K562 (cell line): ENCODE results near the gene PLIN5. TPM values are rescaled to one million over a fixed set of nuclear protein-coding genes. Genes with fewer than 3 reads are reported as not detected.

Experiments
- CBX1 ChIP-seq: sonication (generic); IDR thresholded peaks from 2 replicates; pipeline ENCODE4 v1.6.1; 2016; ENCODE audit warnings: antibody characterized with exemption, low read depth, mild to moderate bottlenecking
- CREB1 ChIP-seq, 2 experiments: sonication (generic) in 1 of 2; formaldehyde crosslinking in 1 of 2; IDR thresholded peaks; 2 replicates each; pipeline versions ENCODE4 v1.6.1 to v1.8.0; 2012 to 2022; ENCODE audit warnings: inconsistent platforms in 1 of 2, mild to moderate bottlenecking in 1 of 2, missing genetic modification reagents in 1 of 2, moderate library complexity in 1 of 2
- CTBP1 ChIP-seq: fragments of 450-650 bp; IDR thresholded peaks from 2 replicates; pipeline ENCODE4 v1.6.1; 2016; ENCODE audit warnings: borderline replicate concordance
- JUND ChIP-seq, 2 experiments: IDR thresholded peaks; 2 replicates in 1 of 2; 3 replicates in 1 of 2; pipeline ENCODE4 v1.6.1; 2011; ENCODE audit warnings: borderline replicate concordance in 2 of 2, low read depth in 2 of 2, low read length in 2 of 2, improper control_type of control experiment in 1 of 2, missing biosample characterization in 1 of 2, missing genetic modification characterization in 1 of 2, missing genetic modification reagents in 1 of 2
- MTA1 ChIP-seq: fragments of 450-650 bp; IDR thresholded peaks from 2 replicates; pipeline ENCODE4 v1.6.1; 2017; ENCODE audit warnings: borderline replicate concordance
- NBN ChIP-seq: fragments of 450-650 bp; IDR thresholded peaks from 2 replicates; pipeline ENCODE4 v1.6.1; 2016; ENCODE audit warnings: low read depth, mild to moderate bottlenecking
- NR2C1 ChIP-seq, 2 experiments: fragments of 450-650 bp; IDR thresholded peaks; 2 replicates each; pipeline ENCODE4 v1.6.1; 2017; ENCODE audit warnings: mild to moderate bottlenecking in 2 of 2, antibody characterized with exemption in 1 of 2, inconsistent platforms in 1 of 2, missing compliant biosample characterization in 1 of 2, missing genetic modification characterization in 1 of 2
- PCBP1 ChIP-seq: fragments of 200-400 bp; formaldehyde crosslinking; IDR thresholded peaks from 2 replicates; pipeline ENCODE4 v1.6.1; 2018; ENCODE audit warnings: mild to moderate bottlenecking, low read depth, low read length; ENCODE audit not compliant: poor library complexity, severe bottlenecking
- POLR2B ChIP-seq: fragments of 450-650 bp; IDR thresholded peaks from 2 replicates; pipeline ENCODE4 v1.6.1; 2018; ENCODE audit warnings: low read depth; ENCODE audit not compliant: partially characterized antibody
- POLR3A ChIP-seq: IDR thresholded peaks from 2 replicates; pipeline ENCODE4 v1.6.1; 2011; ENCODE audit warnings: borderline replicate concordance, mild to moderate bottlenecking, moderate library complexity; ENCODE audit not compliant: insufficient read length, insufficient read depth; ENCODE audit errors: extremely low read depth
- RBBP5 ChIP-seq: fragments of 200-600 bp; sonication (generic); IDR thresholded peaks from 2 replicates; pipeline ENCODE4 v1.6.1; 2012; ENCODE audit warnings: borderline replicate concordance, mild to moderate bottlenecking, low read length, control low read depth, inconsistent platforms; ENCODE audit not compliant: insufficient read depth, poor library complexity, severe bottlenecking
- RCOR1 ChIP-seq, 2 experiments: IDR thresholded peaks; 2 replicates each; pipeline ENCODE4 v1.6.1; 2012; ENCODE audit warnings: low read depth in 2 of 2, low read length in 2 of 2, borderline replicate concordance in 1 of 2, improper control_type of control experiment in 1 of 2
- RFX7 ChIP-seq: fragments of 250-450 bp; sonication (Bioruptor Pico); IDR thresholded peaks from 2 replicates; pipeline ENCODE4 v1.5.1; 2021; ENCODE audit warnings: mild to moderate bottlenecking
- TARDBP ChIP-seq: fragments of 450-650 bp; IDR thresholded peaks from 2 replicates; pipeline ENCODE4 v1.6.1; 2016
- TCF7L2 ChIP-seq: fragments of 150-350 bp; IDR thresholded peaks from 2 replicates; pipeline ENCODE4 v1.6.1; 2016; ENCODE audit warnings: low read depth, mild to moderate bottlenecking, low read length, moderate library complexity
- YBX1 ChIP-seq: fragments of 450-650 bp; IDR thresholded peaks from 2 replicates; pipeline ENCODE4 v1.7.1; 2016; ENCODE audit warnings: mild to moderate bottlenecking
- ZFX ChIP-seq: sonication (generic); formaldehyde crosslinking; IDR thresholded peaks from 2 replicates; pipeline ENCODE4 v1.8.0; 2022; ENCODE audit warnings: mild to moderate bottlenecking, missing genetic modification reagents, moderate library complexity
- ZNF316 ChIP-seq: fragments of 450-650 bp; IDR thresholded peaks from 2 replicates; pipeline ENCODE4 v1.6.1; 2016
- ZNF507 ChIP-seq: conservative IDR thresholded peaks from 2 replicates; pipeline ENCODE4 v1.6.1; 2017; ENCODE audit warnings: missing genetic modification characterization, missing compliant biosample characterization
- polyA plus RNA-seq, 8 experiments: library from polyadenylated mRNA; depleted of rRNA in 4 of 8; stranded (reverse) in 5 of 8; unstranded in 3 of 8; fragments of >200 nt; fragmentation: Nextera tagmentation in 2 of 8; fragmentation: Illumina TruSeq in 1 of 8; extraction: Ambion mirVana in 2 of 8; extraction: Trizol in 1 of 8; gene quantifications; 2 replicates each; pipeline versions ENCODE4 v1.2.1 to v1.2.3, GENCODE V29; 2011 to 2014; ENCODE audit warnings: inconsistent platforms in 1 of 8, missing spikeins in 1 of 8
- total RNA-seq, 7 experiments: library from RNA; depleted of rRNA in 6 of 7; stranded (reverse); fragments of >200 nt in 6 of 7; fragmentation: Illumina TruSeq in 2 of 7; extraction: Trizol in 2 of 7; gene quantifications; 2 replicates each; pipeline versions ENCODE4 v1.2.1 to v1.2.3, GENCODE V29; 2011 to 2021; ENCODE audit warnings: low replicate concordance in 1 of 7
- TF ChIP-seq, protein P1 (sequence below): sonication (generic); formaldehyde crosslinking; IDR thresholded peaks from 2 replicates; pipeline ENCODE4 v1.8.0; 2022; ENCODE audit warnings: mild to moderate bottlenecking, missing genetic modification reagents
- TF ChIP-seq, protein P2 (sequence below), 3 experiments: IDR thresholded peaks in 2 of 3; conservative IDR thresholded peaks in 1 of 3; 2 replicates each; pipeline ENCODE4 v1.5.1; 2011 to 2012; ENCODE audit warnings: low read length in 3 of 3, mild to moderate bottlenecking in 3 of 3, control low read depth in 2 of 3, improper control_type of control experiment in 1 of 3, inconsistent platforms in 1 of 3, low read depth in 1 of 3, mixed read lengths in 1 of 3, moderate library complexity in 1 of 3; ENCODE audit not compliant: insufficient read depth in 2 of 3

Gene PLIN5
- total and polyA plus RNA-seq, 9 of the 15 experiments (the other 6 are each of a cell fraction or from before 2014, with no cell fraction given), result 0.04 to 1.3 (median 0.50) TPM

DNA sequence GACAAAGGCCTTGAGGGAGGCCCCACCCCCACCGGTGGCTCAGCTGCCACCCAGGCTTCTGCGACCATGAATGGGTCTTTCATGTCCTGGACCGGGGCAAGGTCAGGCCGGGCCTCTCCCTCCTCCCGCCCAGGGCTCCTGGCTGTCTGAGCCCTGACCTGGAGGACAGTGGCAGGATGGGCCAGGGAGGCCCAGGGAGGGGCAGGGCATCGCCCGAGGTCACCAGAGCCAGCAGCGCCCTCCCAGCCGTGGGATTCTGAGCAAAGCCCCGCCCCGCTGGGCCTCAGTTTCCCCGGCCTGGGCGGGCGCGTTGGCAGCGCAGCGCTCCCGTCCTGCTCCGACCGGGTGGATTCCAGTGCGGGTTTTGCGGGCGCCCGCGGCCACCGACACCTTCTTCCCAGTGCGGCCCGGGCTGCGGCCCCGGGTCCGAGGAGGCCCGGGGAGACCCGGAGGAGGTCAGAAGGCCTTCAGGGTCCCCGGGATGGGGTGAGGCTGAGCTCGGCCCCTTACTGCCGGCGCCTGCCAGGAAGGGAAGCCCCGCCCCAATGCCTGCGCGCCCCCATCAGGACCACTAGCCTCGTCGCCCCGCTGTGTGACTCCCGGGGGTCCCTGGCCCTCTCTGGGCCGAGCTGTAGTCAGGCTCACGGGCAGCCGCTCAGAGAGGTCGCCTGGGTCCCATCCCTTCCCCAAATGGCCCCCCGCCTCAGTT is 49.1 kb upstream of the PLIN5 start (continued):
- TF ChIP-seq, protein P1, sequence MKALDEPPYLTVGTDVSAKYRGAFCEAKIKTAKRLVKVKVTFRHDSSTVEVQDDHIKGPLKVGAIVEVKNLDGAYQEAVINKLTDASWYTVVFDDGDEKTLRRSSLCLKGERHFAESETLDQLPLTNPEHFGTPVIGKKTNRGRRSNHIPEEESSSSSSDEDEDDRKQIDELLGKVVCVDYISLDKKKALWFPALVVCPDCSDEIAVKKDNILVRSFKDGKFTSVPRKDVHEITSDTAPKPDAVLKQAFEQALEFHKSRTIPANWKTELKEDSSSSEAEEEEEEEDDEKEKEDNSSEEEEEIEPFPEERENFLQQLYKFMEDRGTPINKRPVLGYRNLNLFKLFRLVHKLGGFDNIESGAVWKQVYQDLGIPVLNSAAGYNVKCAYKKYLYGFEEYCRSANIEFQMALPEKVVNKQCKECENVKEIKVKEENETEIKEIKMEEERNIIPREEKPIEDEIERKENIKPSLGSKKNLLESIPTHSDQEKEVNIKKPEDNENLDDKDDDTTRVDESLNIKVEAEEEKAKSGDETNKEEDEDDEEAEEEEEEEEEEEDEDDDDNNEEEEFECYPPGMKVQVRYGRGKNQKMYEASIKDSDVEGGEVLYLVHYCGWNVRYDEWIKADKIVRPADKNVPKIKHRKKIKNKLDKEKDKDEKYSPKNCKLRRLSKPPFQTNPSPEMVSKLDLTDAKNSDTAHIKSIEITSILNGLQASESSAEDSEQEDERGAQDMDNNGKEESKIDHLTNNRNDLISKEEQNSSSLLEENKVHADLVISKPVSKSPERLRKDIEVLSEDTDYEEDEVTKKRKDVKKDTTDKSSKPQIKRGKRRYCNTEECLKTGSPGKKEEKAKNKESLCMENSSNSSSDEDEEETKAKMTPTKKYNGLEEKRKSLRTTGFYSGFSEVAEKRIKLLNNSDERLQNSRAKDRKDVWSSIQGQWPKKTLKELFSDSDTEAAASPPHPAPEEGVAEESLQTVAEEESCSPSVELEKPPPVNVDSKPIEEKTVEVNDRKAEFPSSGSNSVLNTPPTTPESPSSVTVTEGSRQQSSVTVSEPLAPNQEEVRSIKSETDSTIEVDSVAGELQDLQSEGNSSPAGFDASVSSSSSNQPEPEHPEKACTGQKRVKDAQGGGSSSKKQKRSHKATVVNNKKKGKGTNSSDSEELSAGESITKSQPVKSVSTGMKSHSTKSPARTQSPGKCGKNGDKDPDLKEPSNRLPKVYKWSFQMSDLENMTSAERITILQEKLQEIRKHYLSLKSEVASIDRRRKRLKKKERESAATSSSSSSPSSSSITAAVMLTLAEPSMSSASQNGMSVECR (CRISPR knock-in tag), result no peak
- TF ChIP-seq POLR2B (no peak), NR2C1 (IDR thresholded peaks at IDR 0.05) (no peak), NR2C1 (tag; IDR thresholded peaks at IDR 0.05) (no peak), CTBP1 (no peak; the same call in 1 of the 2 replicates), NBN (0 out of 2 replicates have a peak, but pooled peaks have one; percentile 22), TCF7L2 (no peak), ZFX (peak; percentile 46), ZNF316 (no peak), MTA1 (no peak), CBX1 (peak; percentile 83), PCBP1 (peak; percentile 78), ZNF507 (no peak), CREB1 (IDR thresholded peaks at IDR 0.05) (no peak), CREB1 (CRISPR knock-in tag; IDR thresholded peaks at IDR 0.05) (no peak), RFX7 (CRISPR knock-in tag) (no peak), YBX1 (no peak), RCOR1 (IDR thresholded peaks at IDR 0.05; ENCODE audit: borderline replicate concordance in 1 of 2, low read depth in 2 of 2, low read length in 2 of 2) (peak in 1 of 2 experiments; percentile 39; a peak in 2 of 4 replicates), POLR3A (no peak), JUND (IDR thresholded peaks at IDR 0.05; ENCODE audit: borderline replicate concordance, low read depth, low read length) (0 out of 2 replicates have a peak, but pooled peaks have one; percentile 12), JUND (tag; IDR thresholded peaks at IDR 0.05; ENCODE audit: borderline replicate concordance, low read depth, low read length) (no peak), TARDBP (no peak), RBBP5 (no peak)
- TF ChIP-seq, protein P2, sequence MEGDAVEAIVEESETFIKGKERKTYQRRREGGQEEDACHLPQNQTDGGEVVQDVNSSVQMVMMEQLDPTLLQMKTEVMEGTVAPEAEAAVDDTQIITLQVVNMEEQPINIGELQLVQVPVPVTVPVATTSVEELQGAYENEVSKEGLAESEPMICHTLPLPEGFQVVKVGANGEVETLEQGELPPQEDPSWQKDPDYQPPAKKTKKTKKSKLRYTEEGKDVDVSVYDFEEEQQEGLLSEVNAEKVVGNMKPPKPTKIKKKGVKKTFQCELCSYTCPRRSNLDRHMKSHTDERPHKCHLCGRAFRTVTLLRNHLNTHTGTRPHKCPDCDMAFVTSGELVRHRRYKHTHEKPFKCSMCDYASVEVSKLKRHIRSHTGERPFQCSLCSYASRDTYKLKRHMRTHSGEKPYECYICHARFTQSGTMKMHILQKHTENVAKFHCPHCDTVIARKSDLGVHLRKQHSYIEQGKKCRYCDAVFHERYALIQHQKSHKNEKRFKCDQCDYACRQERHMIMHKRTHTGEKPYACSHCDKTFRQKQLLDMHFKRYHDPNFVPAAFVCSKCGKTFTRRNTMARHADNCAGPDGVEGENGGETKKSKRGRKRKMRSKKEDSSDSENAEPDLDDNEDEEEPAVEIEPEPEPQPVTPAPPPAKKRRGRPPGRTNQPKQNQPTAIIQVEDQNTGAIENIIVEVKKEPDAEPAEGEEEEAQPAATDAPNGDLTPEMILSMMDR (IDR thresholded peaks at IDR 0.05 in 2 of 3, conservative IDR thresholded peaks at IDR 0.05 in 1 of 3; ENCODE audit: insufficient read depth in 2 of 3, low read depth in 1 of 3, low read length in 3 of 3), result no peak
